A549 (cell line): ENCODE results near the gene GNB1.

Source experiments
- CBX8 ChIP-seq: fragments of 200-600 bp; sonication (generic); IDR thresholded peaks from 2 replicates; pipeline ENCODE4 v1.6.1; 2016
- CEBPB ChIP-seq, 2 experiments: fragments of >200 bp in 1 of 2; sonication (Bioruptor Twin) in 1 of 2; formaldehyde crosslinking in 1 of 2; IDR thresholded peaks; 2 replicates each; pipeline ENCODE4 v1.6.1; 2012 to 2016
- CTCF ChIP-seq: fragments of >200 bp; sonication (Bioruptor Twin); formaldehyde crosslinking; IDR thresholded peaks from 3 replicates; pipeline ENCODE4 v1.5.1; 2016
- EP300 ChIP-seq, 2 experiments: fragments of >200 bp; sonication (Bioruptor Twin); formaldehyde crosslinking; IDR thresholded peaks; 2 replicates in 1 of 2; 3 replicates in 1 of 2; pipeline ENCODE4 v1.6.1; 2016 to 2017
- SMC3 ChIP-seq: fragments of >200 bp; sonication (Bioruptor Twin); formaldehyde crosslinking; IDR thresholded peaks from 3 replicates; pipeline ENCODE4 v1.6.1; 2018; ENCODE audit warnings: inconsistent platforms
- ZFP36 ChIP-seq: fragments of 450-650 bp; IDR thresholded peaks from 2 replicates; pipeline ENCODE4 v1.6.1; 2014; ENCODE audit warnings: borderline replicate concordance; ENCODE audit not compliant: partially characterized antibody
- TF ChIP-seq, protein P1 (sequence below): IDR thresholded peaks from 2 replicates; pipeline ENCODE4 v1.6.1; 2012
- TF ChIP-seq, protein P2 (sequence below): fragments of 450-650 bp; IDR thresholded peaks from 2 replicates; pipeline ENCODE4 v1.6.1; 2014; ENCODE audit warnings: antibody characterized with exemption

DNA sequence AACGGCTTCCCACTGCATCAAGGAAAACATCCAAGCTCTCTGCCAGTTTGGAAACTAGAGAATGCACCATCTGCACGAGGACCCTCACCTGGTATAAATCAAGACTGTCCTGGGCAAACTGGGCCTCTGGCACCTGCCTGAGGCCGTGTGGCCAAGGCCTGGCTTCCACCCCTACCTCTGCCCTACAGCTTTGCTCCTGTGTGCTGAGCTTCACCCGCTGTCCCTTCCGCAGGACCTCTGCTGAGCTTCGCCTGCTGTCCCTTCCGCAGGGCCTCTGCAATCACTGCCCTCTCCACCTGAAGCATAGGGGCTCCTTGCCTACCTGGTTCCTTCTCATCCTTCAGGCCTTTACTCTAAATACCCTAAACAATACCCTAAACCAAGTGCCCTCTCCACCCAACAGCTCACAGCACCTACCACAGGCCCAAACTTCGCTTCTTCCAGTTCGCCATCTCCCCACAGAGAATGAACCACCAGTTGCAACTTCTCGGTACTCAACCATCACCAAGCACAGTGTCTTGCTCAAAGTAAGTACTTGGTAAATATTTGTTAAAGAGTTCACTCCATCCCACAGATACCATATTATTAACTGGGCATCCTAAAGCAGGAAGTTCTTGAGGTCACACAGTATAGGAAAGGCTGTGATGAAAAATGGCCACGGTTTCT lies 18.4 kb downstream of the GNB1 start:
- TF ChIP-seq CTCF (no peak), SMC3 (no peak), CBX8 (no peak), CEBPB (IDR thresholded peaks at IDR 0.05) (no peak), ZFP36 (no peak), EP300 (IDR thresholded peaks at IDR 0.05) (no peak)
- TF ChIP-seq, protein P1, sequence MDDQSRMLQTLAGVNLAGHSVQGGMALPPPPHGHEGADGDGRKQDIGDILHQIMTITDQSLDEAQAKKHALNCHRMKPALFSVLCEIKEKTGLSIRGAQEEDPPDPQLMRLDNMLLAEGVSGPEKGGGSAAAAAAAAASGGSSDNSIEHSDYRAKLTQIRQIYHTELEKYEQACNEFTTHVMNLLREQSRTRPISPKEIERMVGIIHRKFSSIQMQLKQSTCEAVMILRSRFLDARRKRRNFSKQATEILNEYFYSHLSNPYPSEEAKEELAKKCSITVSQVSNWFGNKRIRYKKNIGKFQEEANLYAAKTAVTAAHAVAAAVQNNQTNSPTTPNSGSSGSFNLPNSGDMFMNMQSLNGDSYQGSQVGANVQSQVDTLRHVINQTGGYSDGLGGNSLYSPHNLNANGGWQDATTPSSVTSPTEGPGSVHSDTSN: no peak
- TF ChIP-seq, protein P2, sequence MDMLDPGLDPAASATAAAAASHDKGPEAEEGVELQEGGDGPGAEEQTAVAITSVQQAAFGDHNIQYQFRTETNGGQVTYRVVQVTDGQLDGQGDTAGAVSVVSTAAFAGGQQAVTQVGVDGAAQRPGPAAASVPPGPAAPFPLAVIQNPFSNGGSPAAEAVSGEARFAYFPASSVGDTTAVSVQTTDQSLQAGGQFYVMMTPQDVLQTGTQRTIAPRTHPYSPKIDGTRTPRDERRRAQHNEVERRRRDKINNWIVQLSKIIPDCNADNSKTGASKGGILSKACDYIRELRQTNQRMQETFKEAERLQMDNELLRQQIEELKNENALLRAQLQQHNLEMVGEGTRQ: no peak
